HepG2 (cell line): ENCODE data around the gene LANCL1. TPM values are rescaled to one million over a fixed set of nuclear protein-coding genes. Genes with fewer than 3 reads are reported as not detected.

ENCODE experiments used
- ATAC-seq: fragments of 200-7000 bp; cut with Tn5 transposase; 3 replicates; pipeline ENCODE4 v1.9.1; 2020; ENCODE audit warnings: mild to moderate bottlenecking, moderate library complexity
- BruUV-seq: library from RNA; stranded (reverse); fragments of 400-500 nt; replicated peaks from 2 replicates; lab custom pipeline; 2021; lab: Mats Ljungman, UMichigan
- CTCF ChIA-PET: fragments of 300-600 bp; formaldehyde crosslinking; extraction: SDS; loops from one replicate; lab custom pipeline; 2021; ENCODE audit warnings: low total read pairs, inconsistent platforms, low intra/inter-chr PET ratio; lab: Yijun Ruan, JAX
- POLR2A ChIA-PET: fragments of 350-600 bp; sonication (Branson Sonifier 250); formaldehyde crosslinking; loops from one replicate; lab custom pipeline; 2020; ENCODE audit warnings: antibody characterized with exemption, inconsistent platforms; lab: Yijun Ruan, JAX
- DNase-seq: peaks from one replicate; pipeline ENCODE4 v3.0.0-alpha.2; 2015; ENCODE audit warnings: low spot score
- FAIRE-seq: peaks from 3 replicates; lab custom pipeline; 2011; peaks lifted over from hg19 to GRCh38; lab: Jason Lieb, UNC
- H2AFZ ChIP-seq: one replicate; pipeline ENCODE4 v1.6.1; 2011; ENCODE audit warnings: low read length, inconsistent platforms
- H3K27ac ChIP-seq: fragments of 300-600 bp; 3 replicates; pipeline ENCODE4 v1.8.0; 2011; ENCODE audit warnings: mixed run types, mild to moderate bottlenecking, mixed read lengths, low read length, inconsistent platforms; ENCODE audit not compliant: insufficient read depth; ENCODE audit errors: extremely low read length
- H3K27me3 ChIP-seq, 2 experiments: fragments of 200-600 bp in 1 of 2; 2 replicates in 1 of 2; 3 replicates in 1 of 2; pipeline versions ENCODE4 v1.6.0 to v1.8.0; 2011; ENCODE audit warnings: low read length in 2 of 2, mild to moderate bottlenecking in 2 of 2, moderate library complexity in 2 of 2, inconsistent platforms in 1 of 2; ENCODE audit not compliant: insufficient read depth in 2 of 2, control insufficient read depth in 1 of 2
- H3K36me3 ChIP-seq, 2 experiments: fragments of 200-600 bp in 1 of 2; replicated peaks in 1 of 2; 2 replicates in 1 of 2; 3 replicates in 1 of 2; pipeline versions ENCODE4 v1.5.1 to v1.8.0; 2011; ENCODE audit warnings: low read length in 2 of 2, inconsistent platforms in 1 of 2; ENCODE audit not compliant: insufficient read depth in 2 of 2, control insufficient read depth in 1 of 2
- H3K4me1 ChIP-seq: 2 replicates; pipeline ENCODE4 v1.5.1; 2012; ENCODE audit warnings: low read length, inconsistent platforms; ENCODE audit not compliant: insufficient read depth
- H3K4me2 ChIP-seq: 2 replicates; pipeline ENCODE4 v1.6.0; 2011; ENCODE audit warnings: low read depth, low read length, inconsistent platforms
- H3K4me3 ChIP-seq, 3 experiments: fragments of 200-600 bp in 1 of 3; sonication (generic), shearing (Covaris generic) in 1 of 3; replicated peaks in 1 of 3; 2 replicates each; pipeline ENCODE4 v1.5.1; 2011 to 2016; ENCODE audit warnings: low read length in 3 of 3, inconsistent platforms in 2 of 3, low read depth in 2 of 3, mild to moderate bottlenecking in 2 of 3, control low read depth in 1 of 3, mixed read lengths in 1 of 3; ENCODE audit not compliant: insufficient read depth in 1 of 3
- H3K79me2 ChIP-seq: one replicate; pipeline ENCODE4 v1.6.1; 2011; ENCODE audit warnings: low read length, inconsistent platforms; ENCODE audit not compliant: insufficient read depth
- H3K9ac ChIP-seq: 2 replicates; pipeline ENCODE4 v1.6.0; 2011; ENCODE audit warnings: mild to moderate bottlenecking, low read depth, low read length, inconsistent platforms; ENCODE audit not compliant: insufficient read depth
- H3K9me3 ChIP-seq: 2 replicates; pipeline ENCODE4 v1.5.1; 2012; ENCODE audit warnings: mild to moderate bottlenecking, low read length
- H4K20me1 ChIP-seq: 2 replicates; pipeline ENCODE4 v1.6.0; 2011; ENCODE audit warnings: inconsistent platforms, mild to moderate bottlenecking, low read length, moderate library complexity; ENCODE audit not compliant: insufficient read depth
- ATF7 ChIP-seq, 2 experiments: fragments of 450-650 bp in 1 of 2; sonication (generic) in 1 of 2; formaldehyde crosslinking in 1 of 2; IDR thresholded peaks; 2 replicates each; pipeline versions ENCODE4 v1.4.0 to v1.6.1; 2016 to 2020; ENCODE audit warnings: antibody characterized with exemption in 1 of 2, mild to moderate bottlenecking in 1 of 2, missing genetic modification reagents in 1 of 2
- FLYWCH1 ChIP-seq: sonication (generic); formaldehyde crosslinking; IDR thresholded peaks from 2 replicates; pipeline ENCODE4 v1.8.1; 2023; ENCODE audit warnings: mild to moderate bottlenecking, missing genetic modification reagents
- HNF1B ChIP-seq: sonication (generic); formaldehyde crosslinking; IDR thresholded peaks from 2 replicates; pipeline ENCODE4 v1.5.1; 2020; ENCODE audit warnings: mild to moderate bottlenecking, moderate library complexity, missing genetic modification reagents
- NONO ChIP-seq, 2 experiments: fragments of 450-650 bp in 1 of 2; sonication (generic) in 1 of 2; formaldehyde crosslinking in 1 of 2; IDR thresholded peaks in 1 of 2; conservative IDR thresholded peaks in 1 of 2; 2 replicates each; pipeline versions ENCODE4 v1.6.1 to v1.8.0; 2017 to 2022; ENCODE audit warnings: mild to moderate bottlenecking in 1 of 2, missing genetic modification reagents in 1 of 2, moderate library complexity in 1 of 2
- PHB2 ChIP-seq: fragments of 450-650 bp; IDR thresholded peaks from 2 replicates; pipeline ENCODE4 v1.6.1; 2018; ENCODE audit not compliant: partially characterized antibody
- TARDBP ChIP-seq: sonication (generic); formaldehyde crosslinking; IDR thresholded peaks from 2 replicates; pipeline ENCODE4 v1.8.0; 2022; ENCODE audit warnings: mild to moderate bottlenecking, missing genetic modification reagents
- TRIM22 ChIP-seq: fragments of 450-650 bp; IDR thresholded peaks from 2 replicates; pipeline ENCODE4 v1.6.1; 2017
- ZBTB37 ChIP-seq: sonication (generic); formaldehyde crosslinking; IDR thresholded peaks from 2 replicates; pipeline ENCODE4 v1.4.0; 2020; ENCODE audit warnings: mild to moderate bottlenecking, missing genetic modification reagents
- ZNF143 ChIP-seq: sonication (generic); formaldehyde crosslinking; IDR thresholded peaks from 2 replicates; pipeline ENCODE4 v1.4.0; 2020; ENCODE audit warnings: missing genetic modification reagents
- ZNF704 ChIP-seq: sonication (generic); formaldehyde crosslinking; IDR thresholded peaks from 2 replicates; pipeline ENCODE4 v1.8.1; 2023; ENCODE audit warnings: mild to moderate bottlenecking, inconsistent platforms, moderate library complexity, missing genetic modification reagents, borderline replicate concordance
- WGBS: methylation state at CpG from one replicate; pipeline ENCODE4 v1.1.6; 2017; ENCODE audit warnings: low lambda C conversion rate; 5-methylcytosine and 5-hydroxymethylcytosine counted together
- in situ Hi-C: cut with HindIII; loops from 2 replicates; pipeline ENCODE4 v1.10.0; 2017; ENCODE audit warnings: low pct_unique_long_range_greater_than_20kb; ENCODE audit not compliant: extremely low pct_ligation_motif_present
- intact Hi-C: fragments of 100-400 bp; cut with micrococcal nuclease; formaldehyde crosslinking; loops from one replicate; pipeline ENCODE4 v1.10.0; 2022; ENCODE audit not compliant: unreplicated experiment
- polyA plus RNA-seq, 8 experiments: library from polyadenylated mRNA; depleted of rRNA in 3 of 8; stranded (reverse) in 7 of 8; unstranded in 1 of 8; fragments of >200 nt; fragmentation: Illumina TruSeq in 4 of 8; extraction: Trizol in 4 of 8; gene quantifications; 2 replicates each; pipeline versions ENCODE4 v1.2.1 to v1.2.3, GENCODE V29; 2011 to 2016; ENCODE audit warnings: low read depth in 4 of 8, missing spikeins in 1 of 8, mixed read lengths in 1 of 8; ENCODE audit not compliant: insufficient read depth in 1 of 8
- total RNA-seq, 5 experiments: library from RNA; depleted of rRNA; stranded (reverse); fragments of >200 nt; fragmentation: Illumina TruSeq; extraction: Trizol; gene quantifications; 2 replicates each; pipeline ENCODE4 v1.2.3, GENCODE V29; 2016; ENCODE audit warnings: low read depth in 1 of 5

The LANCL1 gene
- total and polyA plus RNA-seq, 2 of the 13 experiments (the other 11 are each of a cell fraction or from before 2014, with no cell fraction given) = 53.5 to 67.7 TPM

GRCh38 chr2:210412660-210413059 lies 63.9 kb downstream of the LANCL1 start:
- Histone ChIP-seq H2AFZ (no peak overlapping the region), H3K27me3 (no peaks in the 10 kb centered on the region), H3K9ac (no peak overlapping the region), H3K4me2 (no peak overlapping the region), H4K20me1 (no peaks in the 10 kb centered on the region), H3K27ac (no peak overlapping the region), H3K79me2 (no peaks in the 10 kb centered on the region), H3K9me3 (no peaks in the 10 kb centered on the region), H3K36me3 (no peaks in the 10 kb centered on the region), H3K4me1 (no peaks in the 10 kb centered on the region), H3K4me3 (no peak overlapping the region)
- BruUV-seq = no TSS peak
- intact Hi-C loops = no loop called here
- 63% methylated on average over 1 of the region's 1 CpG for WGBS
- in situ Hi-C loops = no loop called here
- no peak for ATAC-seq
- POLR2A ChIA-PET = no interaction called here
- DNase-seq = no peak
- CTCF ChIA-PET = no interaction called here
- FAIRE-seq = no peak
- TF ChIP-seq NONO (IDR thresholded peaks at IDR 0.05) (no peak), NONO (CRISPR knock-in tag; conservative IDR thresholded peaks at IDR 0.05) (no peak), ATF7 (IDR thresholded peaks at IDR 0.05) (no peak), ATF7 (CRISPR knock-in tag; IDR thresholded peaks at IDR 0.05) (no peak), ZNF143 (CRISPR knock-in tag) (no peak), ZNF704 (no peak), HNF1B (no peak), FLYWCH1 (CRISPR knock-in tag) (no peak), TARDBP (CRISPR knock-in tag) (no peak), TRIM22 (no peak), PHB2 (no peak), ZBTB37 (no peak)
